NCI-H345 (cell line): ENCODE results near the gene SLC10A4.
"Not testable (repeated sequence)": the region's sequence is repeated elsewhere in the genome, so short reads cannot be mapped to it uniquely, and the experiment has no call there.

ENCODE experiments used
- DNase-seq: peaks from one replicate; lab custom pipeline; 2025; lab: John Stamatoyannopoulos, UW

Gene SLC10A4, protein sequence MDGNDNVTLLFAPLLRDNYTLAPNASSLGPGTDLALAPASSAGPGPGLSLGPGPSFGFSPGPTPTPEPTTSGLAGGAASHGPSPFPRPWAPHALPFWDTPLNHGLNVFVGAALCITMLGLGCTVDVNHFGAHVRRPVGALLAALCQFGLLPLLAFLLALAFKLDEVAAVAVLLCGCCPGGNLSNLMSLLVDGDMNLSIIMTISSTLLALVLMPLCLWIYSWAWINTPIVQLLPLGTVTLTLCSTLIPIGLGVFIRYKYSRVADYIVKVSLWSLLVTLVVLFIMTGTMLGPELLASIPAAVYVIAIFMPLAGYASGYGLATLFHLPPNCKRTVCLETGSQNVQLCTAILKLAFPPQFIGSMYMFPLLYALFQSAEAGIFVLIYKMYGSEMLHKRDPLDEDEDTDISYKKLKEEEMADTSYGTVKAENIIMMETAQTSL

DNA sequence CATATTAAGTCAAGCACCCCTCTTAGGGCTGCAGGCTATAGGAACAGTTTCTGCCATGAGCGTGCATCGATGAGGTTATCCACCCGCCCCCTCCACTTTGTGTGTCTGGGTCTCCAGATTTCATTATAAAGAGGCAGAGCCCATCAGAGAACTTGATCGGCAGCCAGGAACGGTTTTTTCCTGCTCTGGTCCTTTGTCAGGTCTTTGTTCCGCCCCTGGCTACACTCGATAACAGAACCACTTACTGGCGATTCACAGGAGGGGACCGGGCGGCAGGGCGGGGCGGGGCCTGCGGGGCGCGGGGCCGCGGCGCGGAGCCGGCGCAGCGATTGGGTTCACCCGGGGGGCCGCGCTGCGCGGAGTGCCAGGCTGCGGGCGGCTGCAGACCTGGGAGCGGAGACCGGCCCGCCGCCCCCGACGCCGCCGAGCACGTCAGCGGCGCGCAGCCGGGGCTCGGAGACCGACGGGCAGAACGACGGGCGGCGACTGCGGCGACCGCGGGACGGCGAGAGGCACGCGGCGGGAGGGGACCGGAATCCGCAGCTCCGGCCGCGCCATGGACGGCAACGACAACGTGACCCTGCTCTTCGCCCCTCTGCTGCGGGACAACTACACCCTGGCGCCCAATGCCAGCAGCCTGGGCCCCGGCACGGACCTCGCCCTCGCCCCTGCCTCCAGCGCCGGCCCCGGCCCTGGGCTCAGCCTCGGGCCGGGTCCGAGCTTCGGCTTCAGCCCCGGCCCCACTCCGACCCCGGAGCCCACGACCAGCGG is at the start of gene SLC10A4:
Gene SLC10A4 (plus strand): TSS at position 338 of the 771 bp plus-strand sequence. CDS start 219 bp downstream, at position 557.
- peak; percentile 61 for DNase-seq

DNA sequence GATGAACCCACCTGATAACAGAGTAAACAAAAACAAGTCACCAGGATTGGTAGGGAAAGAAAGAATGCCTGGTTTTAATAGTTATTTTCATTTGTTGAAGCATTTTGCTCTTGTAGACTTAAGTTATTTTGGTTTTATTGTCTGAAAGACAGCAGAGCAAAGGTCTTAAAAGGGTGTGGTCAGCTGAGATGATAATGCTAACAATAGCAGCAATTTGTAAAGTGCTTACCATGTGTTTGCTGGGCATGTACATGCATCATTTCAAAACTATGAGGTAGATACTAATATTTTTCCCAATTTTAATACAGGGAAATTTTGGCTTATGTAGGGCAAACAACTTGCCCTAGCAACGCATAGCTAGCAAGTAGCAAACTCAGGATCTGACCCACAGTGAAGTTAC is 46.8 kb upstream of the SLC10A4 start:
- no peak for DNase-seq

DNA sequence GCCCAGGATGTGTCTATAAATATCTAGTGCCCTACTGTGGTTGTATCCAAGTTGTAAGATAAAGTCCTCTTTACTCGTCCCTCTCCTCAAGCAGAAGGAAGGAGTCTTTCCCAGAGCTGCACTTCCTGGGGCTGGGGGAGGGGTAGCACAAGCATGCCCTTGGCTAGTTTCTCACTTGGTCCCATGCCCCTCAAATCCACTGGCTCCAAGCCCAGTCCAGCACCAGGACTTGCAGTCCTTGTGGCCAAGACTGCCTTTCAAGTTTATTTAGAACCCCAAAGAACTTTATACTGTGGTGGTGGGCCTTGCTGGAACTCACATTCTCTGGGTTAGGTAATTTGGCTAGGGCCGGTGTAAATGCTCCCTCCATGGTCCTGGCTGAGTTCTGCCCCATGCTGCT is 43.2 kb upstream of the SLC10A4 start:
- DNase-seq: no peak

DNA sequence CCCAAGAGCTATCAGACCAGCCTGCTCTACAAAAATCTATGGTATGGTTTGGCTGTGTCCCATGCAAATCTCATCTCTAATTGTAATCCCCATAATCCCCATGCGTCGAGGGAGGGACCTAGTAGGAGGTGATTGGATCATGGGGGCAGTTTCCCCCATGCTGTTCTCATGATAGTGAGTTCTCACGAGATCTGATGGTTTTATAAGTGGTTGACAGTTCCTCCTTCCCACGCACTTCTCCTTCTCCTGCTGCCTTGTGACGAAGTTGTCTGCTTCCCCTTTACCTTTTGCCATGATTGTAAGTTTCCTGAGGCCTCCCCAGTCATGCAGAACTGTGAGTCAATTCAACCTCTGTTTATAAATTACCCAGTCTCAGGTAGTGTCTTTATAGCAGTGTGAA is 42.2 kb upstream of the SLC10A4 start:
- not testable (repeated sequence) for DNase-seq

DNA sequence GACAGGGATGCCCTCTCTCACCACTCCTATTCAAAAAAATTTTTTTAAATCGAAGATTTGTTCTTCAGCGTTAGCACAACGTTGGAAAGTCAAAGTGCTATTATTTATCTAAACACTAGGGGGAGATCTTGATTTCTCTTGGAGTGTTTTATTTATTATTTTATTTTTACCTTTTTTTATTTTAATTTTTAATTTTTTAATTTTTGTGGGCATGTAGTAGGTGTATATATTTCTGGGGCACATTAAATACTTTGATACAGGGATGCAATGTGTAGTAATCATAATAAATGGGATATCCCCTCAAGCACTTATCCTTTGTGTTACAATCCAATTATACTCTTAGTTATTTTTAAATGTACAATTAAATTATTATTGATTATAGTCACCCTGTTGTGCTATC is 37.4 kb upstream of the SLC10A4 start:
- DNase-seq: peak; percentile 10

DNA sequence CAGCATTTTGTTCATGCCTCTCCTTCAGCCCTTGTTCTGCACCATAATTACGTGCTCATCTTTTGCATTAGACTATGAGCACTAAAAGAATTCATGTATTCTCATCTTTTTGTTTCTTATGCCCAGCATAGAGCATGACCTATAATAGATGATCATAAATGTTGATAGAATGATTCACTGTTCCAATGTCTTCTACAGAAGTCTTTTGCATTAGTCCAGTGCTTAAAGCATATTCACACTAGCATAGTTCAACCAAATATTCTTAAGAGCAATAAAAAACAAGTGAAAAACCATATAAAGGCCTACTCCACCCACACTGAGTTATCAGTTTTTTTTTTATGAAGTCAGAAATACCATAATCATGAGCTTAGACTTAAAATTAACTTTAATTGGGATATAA is 36.5 kb upstream of the SLC10A4 start:
- no peak for DNase-seq

DNA sequence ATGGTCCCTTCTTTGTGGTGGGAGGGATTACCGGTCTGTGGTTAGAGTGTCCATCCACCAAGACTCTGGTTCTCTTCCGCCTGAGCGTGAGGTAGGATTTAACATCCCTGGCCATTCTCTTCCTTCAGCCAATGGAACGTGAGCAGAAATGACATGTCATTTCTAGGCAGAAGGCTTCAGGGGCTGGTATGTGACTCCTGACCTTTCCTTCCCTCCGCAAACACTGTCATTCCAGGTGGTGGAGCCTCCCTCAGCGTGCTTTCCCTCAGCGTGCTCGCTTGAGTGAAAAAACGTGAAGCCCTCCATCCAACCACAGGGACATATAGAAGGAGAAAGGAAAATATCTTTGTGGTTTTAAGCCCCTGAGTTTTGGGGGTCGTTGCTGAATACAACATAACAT is 34.0 kb upstream of the SLC10A4 start:
- no peak for DNase-seq

DNA sequence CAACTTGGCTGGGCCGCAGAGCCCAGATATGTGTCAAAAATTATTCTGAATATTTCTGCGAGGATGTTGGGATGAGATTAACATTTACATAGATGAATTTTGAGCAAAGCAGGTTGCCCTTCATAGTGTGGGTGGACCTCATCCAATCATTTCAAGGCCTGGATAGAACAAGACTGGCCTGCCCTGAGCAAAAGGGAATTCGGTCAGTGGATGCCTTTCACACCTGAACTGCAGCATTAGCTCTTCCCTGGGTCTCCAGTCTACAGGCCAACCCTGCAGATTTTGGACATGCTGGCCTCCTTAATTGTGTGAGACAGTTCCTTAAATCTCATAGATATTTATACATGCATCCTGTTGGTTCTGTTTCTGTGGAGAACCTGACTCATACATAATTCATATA is 32.4 kb upstream of the SLC10A4 start:
- no peak for DNase-seq

DNA sequence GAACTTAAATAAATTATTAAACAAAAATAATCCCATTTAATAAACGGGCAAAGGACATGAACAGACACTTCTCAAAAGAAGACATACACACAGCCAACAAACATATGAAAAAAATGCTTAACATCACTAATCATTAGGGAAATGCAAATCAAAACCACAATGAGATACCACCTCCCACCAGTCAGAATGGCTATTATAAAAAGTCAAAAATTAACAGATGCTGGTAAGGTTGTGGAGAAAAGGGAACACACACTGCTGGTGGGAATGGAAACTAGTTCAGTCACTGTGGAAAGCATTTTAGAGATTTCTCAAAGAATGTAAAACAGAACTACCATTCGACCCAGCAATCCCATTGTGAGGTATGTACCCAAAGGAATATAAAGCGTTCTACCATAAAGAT is 31.5 kb upstream of the SLC10A4 start:
- DNase-seq: not testable (repeated sequence)

DNA sequence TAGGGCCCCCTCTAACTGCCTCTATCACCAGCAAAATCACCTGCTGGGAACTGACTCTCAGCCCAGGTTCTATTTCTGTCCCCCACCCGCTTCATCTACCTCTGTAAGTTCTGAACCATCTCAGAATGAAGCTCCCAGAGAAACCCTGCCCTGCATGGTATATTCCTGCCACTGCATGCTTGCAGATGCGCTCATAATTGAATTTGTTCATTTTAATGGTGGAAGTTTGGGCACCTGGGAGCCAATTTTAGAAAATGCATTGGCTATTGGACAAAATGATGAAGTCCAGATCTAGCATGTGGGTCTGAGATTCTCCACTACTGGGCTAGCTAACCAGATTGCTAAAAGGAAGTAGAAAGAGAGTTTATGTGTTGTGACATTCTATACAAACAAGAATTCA is 28.6 kb upstream of the SLC10A4 start:
- DNase-seq: no peak

DNA sequence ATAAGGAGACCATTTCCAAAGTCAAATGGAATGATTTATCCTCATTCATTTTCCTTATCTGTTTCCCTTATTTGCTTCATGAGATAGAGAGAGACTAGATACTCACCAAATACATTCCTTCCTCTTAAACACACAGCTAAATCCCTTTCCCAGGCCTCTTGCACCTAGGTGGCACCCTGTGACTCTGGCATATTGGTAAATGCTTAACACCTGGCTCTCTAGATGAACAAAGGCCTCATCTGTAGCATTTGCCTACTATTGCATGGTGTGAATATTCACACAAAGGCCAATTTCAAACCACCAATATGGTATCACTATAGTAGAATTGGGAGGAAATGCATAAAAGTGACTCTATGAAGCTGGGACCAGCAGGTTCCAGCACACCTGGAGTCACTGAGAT is 22.1 kb upstream of the SLC10A4 start:
- DNase-seq: no peak

DNA sequence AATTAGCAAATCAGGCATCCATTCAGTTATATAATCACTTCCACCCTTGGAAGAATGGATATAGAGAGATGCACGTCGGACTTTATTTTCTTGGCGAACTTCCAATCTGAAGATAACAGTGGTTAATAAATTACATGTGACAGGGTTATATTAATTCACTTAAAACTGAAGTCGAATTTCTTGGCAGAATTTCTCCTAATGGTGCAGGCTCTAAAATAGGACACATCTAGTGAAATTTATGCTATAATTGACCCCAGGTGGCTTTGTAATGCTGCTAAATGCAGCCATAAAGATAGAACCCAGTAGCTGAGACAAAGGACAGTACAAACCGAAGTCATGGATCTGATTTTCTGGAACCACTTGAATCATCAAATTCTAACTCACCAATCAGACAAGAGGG is 20.8 kb upstream of the SLC10A4 start:
- no peak for DNase-seq

DNA sequence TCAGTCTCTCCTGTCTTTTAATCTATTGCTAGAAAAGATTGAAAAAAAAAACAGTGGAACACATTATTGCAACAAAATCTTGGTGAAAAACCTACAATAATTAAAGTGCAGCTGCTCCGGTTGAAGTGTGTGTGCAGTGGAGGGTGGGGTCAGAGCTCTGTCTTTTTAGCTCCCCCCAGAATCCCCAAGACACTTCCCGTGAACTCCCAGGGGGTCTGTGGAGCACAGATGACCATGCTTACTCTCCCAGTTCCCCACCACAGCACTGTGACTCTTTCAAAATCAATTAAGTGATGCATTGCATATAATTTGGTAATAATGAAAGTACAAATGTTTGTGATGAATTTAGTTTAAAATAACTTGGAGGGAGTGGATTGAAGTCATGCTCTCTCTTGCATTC is 15.7 kb upstream of the SLC10A4 start:
- no peak for DNase-seq

DNA sequence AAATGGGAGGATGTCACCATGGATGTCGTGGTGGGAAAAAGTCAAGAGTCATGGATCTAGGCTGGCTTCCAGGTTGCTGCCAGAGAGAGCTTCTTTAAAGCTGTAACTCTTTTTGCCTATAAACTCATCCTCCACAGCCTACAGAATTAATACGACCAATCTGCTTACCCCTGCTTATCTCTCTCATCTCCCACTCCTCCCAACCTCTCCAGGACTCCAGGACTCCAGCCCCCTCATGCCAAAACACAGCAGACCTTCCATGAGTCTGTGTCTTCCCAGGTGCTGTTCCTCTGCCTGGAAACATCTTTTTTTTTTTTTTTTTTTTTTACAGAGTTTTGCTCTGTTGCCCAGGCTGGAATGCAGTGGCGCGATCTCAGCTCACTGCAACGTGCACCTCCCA is 15.3 kb upstream of the SLC10A4 start:
- DNase-seq: no peak

DNA sequence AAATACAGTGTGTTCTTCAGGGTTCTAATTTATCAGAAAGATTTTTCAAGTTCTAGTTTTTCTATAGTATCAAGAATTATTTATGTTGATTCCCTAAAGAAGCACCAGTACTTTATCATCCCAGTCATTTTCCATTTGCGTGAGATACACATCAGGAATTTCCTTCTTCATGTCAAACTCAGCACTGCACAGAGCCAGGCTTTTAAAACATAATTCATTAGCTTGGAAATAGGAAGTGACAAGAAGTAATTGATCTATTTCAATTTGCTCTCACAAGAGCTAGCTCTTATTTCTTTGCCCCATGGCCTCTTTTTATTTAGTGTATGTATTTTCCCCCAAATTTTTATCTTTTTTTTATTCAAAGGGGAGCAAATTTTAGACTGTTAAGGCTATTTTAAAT is 13.0 kb upstream of the SLC10A4 start:
- DNase-seq: no peak

DNA sequence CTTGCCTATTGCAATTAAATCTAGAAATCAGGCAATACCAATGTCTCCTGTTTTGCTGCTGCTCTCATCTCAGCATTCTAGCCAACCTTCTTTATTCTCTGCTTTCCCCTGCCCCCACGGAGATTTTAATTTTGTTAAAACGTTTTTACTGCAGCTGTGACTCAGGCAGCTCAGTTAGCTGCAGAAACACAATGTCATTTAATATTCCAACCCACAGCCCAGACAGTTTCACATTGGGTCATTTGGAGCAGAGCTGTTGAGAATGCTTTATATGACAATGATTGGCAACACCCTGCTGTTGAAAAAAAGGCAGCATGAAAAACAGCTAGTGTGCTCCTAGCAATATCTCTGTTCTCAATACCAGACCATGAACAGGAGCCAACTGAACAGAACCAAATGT is 12.6 kb upstream of the SLC10A4 start:
- DNase-seq: no peak

DNA sequence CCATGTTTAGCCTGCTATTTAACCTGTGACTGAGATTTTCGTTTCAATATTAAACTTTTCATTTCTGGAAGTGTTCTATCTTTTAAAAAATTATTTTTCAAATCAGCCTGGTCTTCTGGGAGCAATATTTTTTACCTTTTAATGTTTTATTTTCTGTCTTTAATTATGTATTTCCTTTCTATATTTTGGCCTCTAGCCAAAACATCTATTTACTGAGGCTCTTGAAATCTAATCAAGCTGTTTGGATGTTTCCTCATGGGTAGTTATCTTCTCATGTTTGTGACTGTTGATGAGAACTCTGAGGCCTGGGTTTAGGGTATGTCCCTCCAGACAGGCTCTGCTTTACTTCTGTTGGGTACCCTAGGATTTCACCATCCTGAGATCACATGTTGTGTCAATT is 10.3 kb upstream of the SLC10A4 start:
- DNase-seq: no peak

DNA sequence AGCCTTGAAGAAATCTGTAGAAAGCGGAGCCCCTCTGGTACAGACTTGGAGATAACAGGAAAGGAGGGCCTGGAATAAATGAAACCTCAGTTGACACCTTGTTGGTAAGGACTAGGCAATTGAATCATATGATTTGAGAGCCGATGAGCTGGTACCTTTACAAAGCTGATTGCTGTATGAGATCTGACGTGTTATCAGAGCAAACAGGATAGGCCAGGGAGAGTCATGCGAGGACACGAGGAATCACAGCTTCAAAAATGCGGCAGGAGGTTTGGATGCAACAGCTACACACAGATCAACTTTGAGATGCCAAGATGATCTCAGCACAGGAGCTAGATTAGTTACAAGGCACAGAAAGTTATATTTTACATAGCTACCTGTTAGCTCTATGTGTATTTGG is 7.4 kb upstream of the SLC10A4 start:
- no peak for DNase-seq

DNA sequence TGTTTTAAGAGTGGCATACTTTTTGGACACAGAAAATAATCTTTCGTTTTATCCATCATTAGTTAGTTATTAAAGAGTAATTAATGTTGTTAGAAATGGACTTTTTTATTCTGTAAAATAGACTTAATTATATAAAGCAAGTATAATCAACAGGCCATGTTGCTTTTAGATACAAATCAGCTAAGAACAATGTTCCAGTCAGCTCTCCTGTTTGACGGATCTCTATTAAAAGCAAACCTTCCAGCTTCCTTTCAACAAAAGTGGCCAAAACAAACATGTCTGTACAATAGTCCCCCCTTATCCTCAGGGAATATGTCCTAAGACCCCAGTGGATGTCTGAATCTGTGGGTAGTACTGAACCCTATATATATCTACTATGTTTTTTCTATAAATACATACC is 4.9 kb upstream of the SLC10A4 start:
- no peak for DNase-seq

DNA sequence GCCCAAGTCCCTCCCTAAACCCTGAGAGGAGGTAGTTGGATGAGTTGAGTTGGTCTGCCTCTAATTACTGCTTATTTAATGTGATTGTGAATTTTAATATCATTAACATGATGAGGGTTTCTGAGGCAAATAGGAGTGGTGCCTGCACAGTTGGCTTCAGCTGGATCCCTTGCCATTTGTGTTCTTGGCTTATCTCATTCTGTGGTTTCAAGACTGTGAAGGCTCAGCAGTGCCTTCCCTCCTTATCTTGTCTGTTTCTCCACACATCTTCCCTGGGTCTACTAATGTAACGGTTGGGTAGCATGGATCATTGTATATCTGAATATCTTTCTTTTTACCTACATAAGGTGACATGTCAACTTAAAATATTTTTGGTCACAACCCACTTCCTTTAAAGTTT is 1.6 kb upstream of the SLC10A4 start:
- no peak for DNase-seq

DNA sequence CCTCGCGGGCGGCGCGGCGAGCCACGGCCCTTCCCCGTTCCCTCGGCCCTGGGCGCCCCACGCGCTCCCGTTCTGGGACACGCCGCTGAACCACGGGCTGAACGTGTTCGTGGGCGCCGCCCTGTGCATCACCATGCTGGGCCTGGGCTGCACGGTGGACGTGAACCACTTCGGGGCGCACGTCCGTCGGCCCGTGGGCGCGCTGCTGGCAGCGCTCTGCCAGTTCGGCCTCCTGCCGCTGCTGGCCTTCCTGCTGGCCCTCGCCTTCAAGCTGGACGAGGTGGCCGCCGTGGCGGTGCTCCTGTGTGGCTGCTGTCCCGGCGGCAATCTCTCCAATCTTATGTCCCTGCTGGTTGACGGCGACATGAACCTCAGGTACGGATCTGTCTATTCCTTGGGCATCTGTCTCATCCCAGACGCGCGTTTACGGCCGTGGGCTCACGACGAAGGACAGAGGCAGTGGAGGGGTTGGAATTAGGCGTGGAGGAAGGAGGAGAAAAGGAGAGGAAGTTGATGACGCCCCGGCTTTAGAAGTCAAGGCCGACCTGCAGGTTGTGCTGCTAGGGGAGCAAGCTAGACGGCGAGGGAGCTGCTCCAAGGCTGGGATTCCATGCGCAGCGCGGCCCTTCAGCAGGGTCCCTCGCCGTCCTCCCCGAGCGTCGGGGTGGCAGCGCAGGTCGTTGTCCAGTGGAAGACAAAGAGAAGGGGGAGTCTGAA is 792 bp downstream of the SLC10A4 start:
- DNase-seq: no peak

DNA sequence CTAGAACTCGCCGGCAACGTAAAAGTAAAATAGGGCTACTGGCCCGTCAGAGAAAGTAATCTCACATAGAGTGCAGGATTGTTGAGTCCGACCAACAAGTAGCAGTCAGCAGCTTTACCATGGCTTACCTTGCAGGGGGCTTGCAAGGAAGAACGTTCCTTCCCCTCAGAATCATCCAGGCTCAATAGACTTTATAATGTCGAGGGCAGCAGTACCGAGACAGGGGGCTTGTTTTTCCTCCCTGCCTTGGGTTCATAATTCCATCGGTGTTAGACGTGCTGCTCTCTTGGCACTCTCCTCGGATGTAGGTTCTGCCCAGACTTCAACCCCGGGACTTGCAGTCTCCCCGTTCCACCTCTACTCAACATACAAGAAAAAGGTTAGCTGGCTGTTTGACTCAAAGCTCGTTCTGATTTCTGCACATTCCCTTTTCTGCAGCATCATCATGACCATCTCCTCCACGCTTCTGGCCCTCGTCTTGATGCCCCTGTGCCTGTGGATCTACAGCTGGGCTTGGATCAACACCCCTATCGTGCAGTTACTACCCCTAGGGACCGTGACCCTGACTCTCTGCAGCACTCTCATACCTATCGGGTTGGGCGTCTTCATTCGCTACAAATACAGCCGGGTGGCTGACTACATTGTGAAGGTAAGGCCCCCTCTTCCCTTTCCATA is 1.5 kb downstream of the SLC10A4 start:
- DNase-seq: no peak
